HG03108 (cell line): ENCODE measurements around the gene EYS.
"Not testable (repeated sequence)": the region's sequence is repeated elsewhere in the genome, so short reads cannot be mapped to it uniquely, and the experiment has no call there.

Experiments
- ATAC-seq: cut with Tn5 transposase; IDR thresholded peaks from one replicate; pipeline ENCODE4 v1.9.1; 2021; ENCODE audit warnings: moderate library complexity; ENCODE audit not compliant: unreplicated experiment

EYS gene

GRCh38 chr6:65637289-65638046 lies 69.6 kb downstream of the EYS start:
- ATAC-seq: no peak

- ATAC-seq: no peak
Measured at GRCh38 chr6:65633501-65633900, 73.5 kb downstream of the EYS start.

DNA sequence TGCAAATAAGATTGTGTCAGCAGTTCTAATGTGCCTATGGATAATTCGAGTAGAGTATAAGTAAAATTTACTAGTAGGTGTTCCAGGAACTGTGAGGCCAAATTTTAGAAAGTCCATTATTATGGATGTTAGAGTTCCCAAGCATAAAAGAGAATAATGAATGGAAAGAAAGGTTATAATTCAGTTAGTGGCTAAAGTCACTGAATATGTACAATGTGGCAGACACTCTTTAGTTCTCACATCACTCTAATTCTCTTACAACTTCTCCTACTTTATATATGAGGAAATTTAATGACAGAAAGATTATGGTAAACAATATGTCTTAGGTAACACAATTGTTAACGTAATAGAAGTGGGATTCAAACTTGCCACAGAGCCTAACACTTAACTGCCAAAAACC lies 75.3 kb downstream of the EYS start:
- ATAC-seq: no peak

DNA sequence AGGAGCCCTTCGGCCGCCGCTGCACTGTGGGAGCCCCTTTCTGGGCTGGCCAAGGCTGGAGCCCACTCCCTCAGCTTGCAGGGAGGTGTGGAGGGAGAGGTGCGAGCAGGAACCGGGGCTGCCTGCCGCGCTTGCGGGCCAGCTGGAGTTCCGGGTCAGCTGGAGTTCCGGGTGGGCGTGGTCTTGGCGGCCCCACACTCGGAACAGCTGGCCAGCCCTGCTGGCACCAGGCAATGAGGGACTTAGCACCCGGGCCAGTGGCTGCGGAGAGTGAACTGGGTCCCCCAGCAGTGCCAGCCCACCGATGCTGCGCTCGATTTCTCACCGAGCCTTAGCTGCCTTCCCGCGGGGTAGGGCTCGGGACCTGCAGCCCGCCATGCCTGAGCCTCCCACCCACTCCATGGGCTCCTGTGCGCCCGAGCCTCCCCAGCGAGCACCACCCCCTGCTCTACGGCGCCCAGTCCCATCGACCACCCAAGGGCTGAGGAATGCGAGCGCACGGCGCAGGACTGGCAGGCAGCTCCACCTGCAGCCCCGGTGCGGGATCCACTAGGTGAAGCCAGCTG lies 79.5 kb downstream of the EYS start:
- ATAC-seq: not testable (repeated sequence)

DNA sequence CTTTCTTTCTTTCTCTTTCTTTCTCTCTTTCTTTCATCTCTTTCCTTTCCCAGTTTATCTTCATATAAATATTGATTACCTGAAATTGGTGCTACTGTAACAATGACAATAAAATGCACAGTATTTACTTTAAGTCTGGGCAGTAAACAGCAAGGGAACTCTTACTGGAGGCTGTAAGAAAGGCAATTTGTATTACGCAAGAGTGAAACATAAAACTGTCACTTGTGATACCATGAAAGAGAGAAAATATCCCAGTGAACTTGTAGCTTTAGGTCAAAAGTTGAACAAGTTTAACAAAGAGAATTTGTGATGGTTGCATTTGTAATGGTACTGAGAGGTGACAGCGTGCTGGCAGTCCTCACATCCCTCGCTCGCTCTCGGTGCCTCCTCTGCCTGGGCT lies 80.0 kb downstream of the EYS start:
- no peak for ATAC-seq

GRCh38 chr6:65623566-65623965 lies 83.5 kb downstream of the EYS start:
- no peak for ATAC-seq

- no peak for ATAC-seq
Measured at GRCh38 chr6:65610746-65611145, 96.3 kb downstream of the EYS start.

GRCh38 chr6:65595540-65595939 lies 111.5 kb downstream of the EYS start:
- no peak for ATAC-seq

GRCh38 chr6:65570340-65570739 lies 136.7 kb downstream of the EYS start:
- ATAC-seq: no peak

GRCh38 chr6:65569505-65569904 lies 137.5 kb downstream of the EYS start:
- no peak for ATAC-seq

DNA sequence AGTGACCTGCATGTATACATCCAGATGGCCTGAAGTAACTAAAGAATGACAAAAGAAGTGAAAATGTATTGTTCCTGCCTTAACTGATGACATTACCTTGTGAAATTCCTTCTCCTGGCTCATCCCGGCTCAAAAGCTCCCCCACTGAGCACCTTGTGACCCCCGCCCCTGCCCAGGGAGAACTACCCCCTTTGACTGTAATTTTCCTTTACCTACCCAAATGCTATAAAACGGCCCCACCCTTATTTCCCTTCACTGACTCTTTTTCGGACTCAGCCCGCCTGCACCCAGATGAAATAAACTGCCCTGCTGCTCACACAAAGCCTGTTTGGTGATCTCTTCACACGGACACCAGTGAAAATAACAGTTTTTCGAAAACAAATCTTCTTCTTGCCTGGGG lies 138.0 kb downstream of the EYS start:
- not testable (repeated sequence) for ATAC-seq

DNA sequence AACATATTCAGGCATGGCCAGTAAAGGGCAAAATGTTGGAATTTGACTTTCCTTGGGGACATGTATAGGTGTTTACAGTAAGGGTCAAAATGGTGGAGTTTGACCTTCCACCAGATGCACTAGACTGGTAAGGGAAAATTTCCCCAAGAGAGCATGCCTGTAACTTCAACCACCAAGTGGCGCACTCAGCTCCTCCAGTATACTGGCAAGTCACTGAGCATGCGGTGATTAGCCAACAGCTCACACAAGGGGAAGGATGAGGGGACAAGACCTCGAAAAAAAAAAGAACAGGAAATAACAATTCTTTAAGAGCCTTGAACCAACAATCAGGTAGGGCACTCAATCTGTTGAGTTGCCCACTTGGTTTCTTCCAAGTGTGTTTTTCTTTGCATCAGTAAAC lies 140.9 kb downstream of the EYS start:
- ATAC-seq: no peak

GRCh38 chr6:65558071-65558470 lies 149.0 kb downstream of the EYS start:
- ATAC-seq: no peak

- no peak for ATAC-seq
Measured at GRCh38 chr6:65557224-65557623, 149.8 kb downstream of the EYS start.

DNA sequence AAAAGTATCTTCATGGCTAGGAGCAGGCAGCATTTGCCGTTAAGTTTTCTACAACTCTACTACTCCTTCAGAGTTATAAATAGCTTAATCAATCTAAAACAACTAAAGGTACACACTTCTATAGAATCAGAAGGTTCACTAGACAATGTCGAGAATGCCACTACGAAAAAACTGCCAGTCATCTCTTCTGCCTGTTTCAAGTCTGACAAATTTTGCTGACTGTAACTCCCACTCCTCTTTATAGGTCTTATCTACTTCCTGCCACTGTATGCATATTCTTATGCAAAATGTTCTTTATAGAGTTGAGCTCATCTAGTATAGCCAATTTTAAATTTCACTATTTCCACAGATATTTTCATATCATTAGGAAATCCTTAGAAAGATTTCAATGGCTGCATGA lies 160.1 kb downstream of the EYS start:
- ATAC-seq: no peak

- ATAC-seq: no peak
Measured at GRCh38 chr6:65545920-65546319, 161.1 kb downstream of the EYS start.

DNA sequence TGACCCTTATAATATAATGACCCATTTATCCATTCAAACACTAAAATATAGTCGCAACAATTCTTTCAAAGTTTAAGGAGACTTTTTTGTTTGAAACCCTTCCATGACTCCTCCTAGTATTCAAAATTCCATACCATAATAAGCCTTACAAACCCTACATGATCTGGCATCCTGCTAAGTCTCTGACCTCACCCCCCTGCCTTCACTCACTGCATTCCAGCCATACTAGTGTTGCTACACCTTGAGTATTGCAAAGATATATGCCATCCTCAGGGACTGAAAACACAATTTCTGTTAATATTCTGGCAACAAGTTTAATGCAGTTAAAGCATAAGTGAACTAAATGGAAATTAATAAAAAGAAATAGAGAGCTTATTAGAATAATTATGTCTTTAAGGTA lies 168.4 kb downstream of the EYS start:
- ATAC-seq: no peak

GRCh38 chr6:65537600-65537999 lies 169.4 kb downstream of the EYS start:
- ATAC-seq: no peak

GRCh38 chr6:65531533-65531932 lies 175.5 kb downstream of the EYS start:
- ATAC-seq: no peak

DNA sequence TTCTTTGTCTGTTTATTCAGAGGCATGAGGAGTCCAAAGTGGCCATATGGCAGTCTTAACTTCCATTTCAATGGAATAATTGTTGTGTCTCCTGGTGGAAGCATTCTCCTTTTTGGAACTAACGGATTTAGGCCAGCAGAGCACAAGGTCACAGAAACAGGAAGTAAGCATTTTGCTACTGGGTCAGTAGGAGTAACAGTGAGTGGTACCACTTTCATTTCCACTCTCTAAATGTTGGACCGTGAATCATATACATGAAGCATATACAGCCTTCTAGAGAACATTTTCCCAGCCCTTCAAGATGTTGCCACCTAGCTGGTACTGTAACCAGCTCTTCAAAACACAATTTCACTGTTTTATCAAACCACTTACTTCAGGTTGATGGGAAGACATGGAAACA lies 182.8 kb downstream of the EYS start:
- no peak for ATAC-seq

- ATAC-seq: no peak
Measured at GRCh38 chr6:65505736-65506135, 201.3 kb downstream of the EYS start.

DNA sequence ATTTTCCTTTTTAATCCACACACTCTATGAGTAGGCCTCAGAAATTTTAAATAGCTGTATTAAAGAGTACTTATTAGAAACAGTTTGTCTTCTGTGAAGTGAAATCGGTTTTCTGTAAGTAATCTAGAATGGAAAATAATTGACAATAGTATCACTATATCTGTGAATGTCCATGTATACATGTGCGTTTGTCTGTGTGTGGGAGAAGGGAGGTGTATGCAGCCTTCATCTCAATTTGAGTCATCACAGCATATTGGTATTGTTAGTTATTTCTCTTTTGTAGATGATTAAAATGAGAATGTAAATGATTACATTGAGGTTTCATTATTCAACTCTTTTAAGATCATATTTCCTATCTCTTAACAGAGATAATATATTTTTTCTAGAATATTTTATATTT lies 206.0 kb downstream of the EYS start:
- no peak for ATAC-seq

GRCh38 chr6:65483652-65484051 lies 223.4 kb downstream of the EYS start:
- not testable (repeated sequence) for ATAC-seq
